ENCODE results near the gene ITPR2. TPM values are rescaled to one million over a fixed set of nuclear protein-coding genes. Genes with fewer than 3 reads are reported as not detected.

The ITPR2 gene
- polyA plus RNA-seq, 2 of the 4 experiments (the other 2 are of a cell fraction), result 3.1 to 8.1 TPM

DNA sequence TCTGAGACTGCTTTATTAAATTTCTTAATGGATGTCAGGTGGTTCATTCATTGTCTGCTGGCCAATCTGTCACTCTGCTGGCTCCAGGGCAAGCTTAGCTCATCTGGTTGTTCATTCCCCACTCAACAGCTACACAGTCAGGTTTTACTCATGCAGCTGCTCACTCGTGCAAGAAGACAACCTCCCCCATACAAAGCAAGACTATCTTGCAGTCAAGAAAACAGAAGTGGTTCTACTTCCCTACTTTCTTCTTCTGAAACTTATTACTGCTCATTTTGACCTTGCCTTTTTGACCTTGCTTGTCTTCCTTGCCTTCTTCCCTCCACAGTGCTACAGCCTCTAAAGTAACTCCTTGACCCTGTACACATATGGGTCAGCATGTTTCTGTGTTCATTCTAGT lies 359.7 kb downstream of the ITPR2 start:
- 38% methylated on average over 1 of the region's 1 CpG for WGBS (ENCODE audit: missing lambda C conversion rate)
- no peak overlapping the region for H3K4me3 ChIP-seq
- TF ChIP-seq, protein P1, sequence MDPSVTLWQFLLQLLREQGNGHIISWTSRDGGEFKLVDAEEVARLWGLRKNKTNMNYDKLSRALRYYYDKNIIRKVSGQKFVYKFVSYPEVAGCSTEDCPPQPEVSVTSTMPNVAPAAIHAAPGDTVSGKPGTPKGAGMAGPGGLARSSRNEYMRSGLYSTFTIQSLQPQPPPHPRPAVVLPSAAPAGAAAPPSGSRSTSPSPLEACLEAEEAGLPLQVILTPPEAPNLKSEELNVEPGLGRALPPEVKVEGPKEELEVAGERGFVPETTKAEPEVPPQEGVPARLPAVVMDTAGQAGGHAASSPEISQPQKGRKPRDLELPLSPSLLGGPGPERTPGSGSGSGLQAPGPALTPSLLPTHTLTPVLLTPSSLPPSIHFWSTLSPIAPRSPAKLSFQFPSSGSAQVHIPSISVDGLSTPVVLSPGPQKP (IDR thresholded peaks at IDR 0.05; ENCODE audit: low read depth, low read length), result no peak
- TF ChIP-seq JUN (IDR thresholded peaks at IDR 0.05) (no peak), CHD2 (IDR thresholded peaks at IDR 0.05; ENCODE audit: low read length, partially characterized antibody) (no peak), KDM5A (IDR thresholded peaks at IDR 0.05) (no peak), CBX8 (IDR thresholded peaks at IDR 0.05) (no peak), HEYL (CRISPR knock-in tag; IDR thresholded peaks at IDR 0.05) (no peak), CEBPB (IDR thresholded peaks at IDR 0.05) (no peak), ZC3H11A (IDR thresholded peaks at IDR 0.05) (no peak), MAZ (IDR thresholded peaks at IDR 0.05; ENCODE audit: borderline replicate concordance, low read depth, low read length) (no peak), EP300 (IDR thresholded peaks at IDR 0.05) (no peak), POLR2A (IDR thresholded peaks at IDR 0.05; ENCODE audit: low read length) (no peak), RCOR1 (IDR thresholded peaks at IDR 0.05; ENCODE audit: low read depth, low read length) (no peak), FOXS1 (CRISPR knock-in tag; IDR thresholded peaks at IDR 0.05) (no peak), TFCP2L1 (CRISPR knock-in tag; IDR thresholded peaks at IDR 0.05) (no peak), HDAC2 (IDR thresholded peaks at IDR 0.05) (no peak), TP53 (CRISPR knock-in tag; IDR thresholded peaks at IDR 0.05) (no peak)
- TF ChIP-seq, protein P2, sequence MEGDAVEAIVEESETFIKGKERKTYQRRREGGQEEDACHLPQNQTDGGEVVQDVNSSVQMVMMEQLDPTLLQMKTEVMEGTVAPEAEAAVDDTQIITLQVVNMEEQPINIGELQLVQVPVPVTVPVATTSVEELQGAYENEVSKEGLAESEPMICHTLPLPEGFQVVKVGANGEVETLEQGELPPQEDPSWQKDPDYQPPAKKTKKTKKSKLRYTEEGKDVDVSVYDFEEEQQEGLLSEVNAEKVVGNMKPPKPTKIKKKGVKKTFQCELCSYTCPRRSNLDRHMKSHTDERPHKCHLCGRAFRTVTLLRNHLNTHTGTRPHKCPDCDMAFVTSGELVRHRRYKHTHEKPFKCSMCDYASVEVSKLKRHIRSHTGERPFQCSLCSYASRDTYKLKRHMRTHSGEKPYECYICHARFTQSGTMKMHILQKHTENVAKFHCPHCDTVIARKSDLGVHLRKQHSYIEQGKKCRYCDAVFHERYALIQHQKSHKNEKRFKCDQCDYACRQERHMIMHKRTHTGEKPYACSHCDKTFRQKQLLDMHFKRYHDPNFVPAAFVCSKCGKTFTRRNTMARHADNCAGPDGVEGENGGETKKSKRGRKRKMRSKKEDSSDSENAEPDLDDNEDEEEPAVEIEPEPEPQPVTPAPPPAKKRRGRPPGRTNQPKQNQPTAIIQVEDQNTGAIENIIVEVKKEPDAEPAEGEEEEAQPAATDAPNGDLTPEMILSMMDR (IDR thresholded peaks at IDR 0.05), result no peak
- TF ChIP-seq, protein P3, sequence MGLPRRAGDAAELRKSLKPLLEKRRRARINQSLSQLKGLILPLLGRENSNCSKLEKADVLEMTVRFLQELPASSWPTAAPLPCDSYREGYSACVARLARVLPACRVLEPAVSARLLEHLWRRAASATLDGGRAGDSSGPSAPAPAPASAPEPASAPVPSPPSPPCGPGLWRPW (IDR thresholded peaks at IDR 0.05), result no peak
- TF ChIP-seq, protein P4, sequence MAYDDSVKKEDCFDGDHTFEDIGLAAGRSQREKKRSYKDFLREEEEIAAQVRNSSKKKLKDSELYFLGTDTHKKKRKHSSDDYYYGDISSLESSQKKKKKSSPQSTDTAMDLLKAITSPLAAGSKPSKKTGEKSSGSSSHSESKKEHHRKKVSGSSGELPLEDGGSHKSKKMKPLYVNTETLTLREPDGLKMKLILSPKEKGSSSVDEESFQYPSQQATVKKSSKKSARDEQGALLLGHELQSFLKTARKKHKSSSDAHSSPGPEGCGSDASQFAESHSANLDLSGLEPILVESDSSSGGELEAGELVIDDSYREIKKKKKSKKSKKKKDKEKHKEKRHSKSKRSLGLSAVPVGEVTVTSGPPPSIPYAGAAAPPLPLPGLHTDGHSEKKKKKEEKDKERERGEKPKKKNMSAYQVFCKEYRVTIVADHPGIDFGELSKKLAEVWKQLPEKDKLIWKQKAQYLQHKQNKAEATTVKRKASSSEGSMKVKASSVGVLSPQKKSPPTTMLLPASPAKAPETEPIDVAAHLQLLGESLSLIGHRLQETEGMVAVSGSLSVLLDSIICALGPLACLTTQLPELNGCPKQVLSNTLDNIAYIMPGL (CRISPR knock-in tag; IDR thresholded peaks at IDR 0.05; ENCODE audit: borderline replicate concordance), result no peak
- DNase-seq (ENCODE audit: low read depth in 1 of 2, low spot score in 1 of 2) (no peak), ATAC-seq (no peak), FAIRE-seq (no peak)
- no peak overlapping the region for H3K4me2 ChIP-seq
- no peaks in the 10 kb centered on the region for H3K4me1 ChIP-seq
- ChIA-PET POLR2A (no interaction called here), CTCF (interaction anchor here (1.2 kb wide), 1 partner anchor 16 kb away, joined by 3 read pairs; no protein-coding TSS in a partner anchor)
- no peak overlapping the region for H3K27ac ChIP-seq
- H3K9me3 ChIP-seq, result no peaks in the 10 kb centered on the region

DNA sequence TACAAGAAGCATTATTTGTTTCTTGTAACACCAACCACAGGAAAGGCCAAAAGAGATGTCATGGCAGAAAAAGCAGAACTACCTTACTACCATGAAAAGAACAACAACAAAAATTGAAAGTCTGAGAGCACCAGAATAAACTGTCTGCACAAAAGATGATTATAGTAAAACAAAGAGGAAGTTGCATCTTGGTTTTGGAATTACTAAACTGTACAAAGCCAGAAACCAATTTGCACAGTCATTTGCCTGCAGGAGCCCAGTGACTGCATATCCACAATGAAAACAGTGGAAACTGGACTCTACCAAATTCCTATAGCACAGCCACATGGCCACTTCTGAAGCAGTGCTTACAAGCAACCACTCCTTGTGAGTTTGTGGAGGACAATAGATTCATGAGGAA lies 361.4 kb downstream of the ITPR2 start:
- Histone ChIP-seq H3K4me2 (no peak overlapping the region), H3K4me3 (no peak overlapping the region), H3K27ac (no peak overlapping the region), H3K4me1 (no peaks in the 10 kb centered on the region), H3K9me3 (no peaks in the 10 kb centered on the region)
- ChIA-PET POLR2A (no interaction called here), CTCF (no interaction called here)
- DNase-seq (ENCODE audit: low read depth in 1 of 2, low spot score in 1 of 2) (no peak), FAIRE-seq (no peak), ATAC-seq (no peak)
- TF ChIP-seq ESRRA (IDR thresholded peaks at IDR 0.05; ENCODE audit: borderline replicate concordance, low read length) (no peak), HOXA7 (CRISPR knock-in tag; IDR thresholded peaks at IDR 0.05) (no peak), JUN (IDR thresholded peaks at IDR 0.05) (no peak), SMC3 (IDR thresholded peaks at IDR 0.05) (no peak), GATA3 (IDR thresholded peaks at IDR 0.05; ENCODE audit: borderline replicate concordance) (no peak), POLR2AphosphoS2 (conservative IDR thresholded peaks at IDR 0.05; ENCODE audit: low read length) (no peak), ZFP36 (IDR thresholded peaks at IDR 0.05; ENCODE audit: borderline replicate concordance, partially characterized antibody) (no peak), HOXB13 (CRISPR knock-in tag; IDR thresholded peaks at IDR 0.05; ENCODE audit: low read depth) (no peak)
- TF ChIP-seq, protein P3 (IDR thresholded peaks at IDR 0.05), result no peak
- TF ChIP-seq, protein P5, sequence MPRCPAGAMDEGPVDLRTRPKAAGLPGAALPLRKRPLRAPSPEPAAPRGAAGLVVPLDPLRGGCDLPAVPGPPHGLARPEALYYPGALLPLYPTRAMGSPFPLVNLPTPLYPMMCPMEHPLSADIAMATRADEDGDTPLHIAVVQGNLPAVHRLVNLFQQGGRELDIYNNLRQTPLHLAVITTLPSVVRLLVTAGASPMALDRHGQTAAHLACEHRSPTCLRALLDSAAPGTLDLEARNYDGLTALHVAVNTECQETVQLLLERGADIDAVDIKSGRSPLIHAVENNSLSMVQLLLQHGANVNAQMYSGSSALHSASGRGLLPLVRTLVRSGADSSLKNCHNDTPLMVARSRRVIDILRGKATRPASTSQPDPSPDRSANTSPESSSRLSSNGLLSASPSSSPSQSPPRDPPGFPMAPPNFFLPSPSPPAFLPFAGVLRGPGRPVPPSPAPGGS (IDR thresholded peaks at IDR 0.05), result no peak
- TF ChIP-seq, protein P6, sequence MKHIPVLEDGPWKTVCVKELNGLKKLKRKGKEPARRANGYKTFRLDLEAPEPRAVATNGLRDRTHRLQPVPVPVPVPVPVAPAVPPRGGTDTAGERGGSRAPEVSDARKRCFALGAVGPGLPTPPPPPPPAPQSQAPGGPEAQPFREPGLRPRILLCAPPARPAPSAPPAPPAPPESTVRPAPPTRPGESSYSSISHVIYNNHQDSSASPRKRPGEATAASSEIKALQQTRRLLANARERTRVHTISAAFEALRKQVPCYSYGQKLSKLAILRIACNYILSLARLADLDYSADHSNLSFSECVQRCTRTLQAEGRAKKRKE (CRISPR knock-in tag; IDR thresholded peaks at IDR 0.05; ENCODE audit: low read depth), result no peak

Data from A549 (cell line).